ENCODE results near the gene YWHAQ.
"Not testable (repeated sequence)": the region's sequence is repeated elsewhere in the genome, so short reads cannot be mapped to it uniquely, and the experiment has no call there.

The YWHAQ gene

GRCh38 chr2:9586465-9586864 lies 44.3 kb downstream of the YWHAQ start:
- no peak for DNase-seq

GRCh38 chr2:9585486-9585885 lies 45.3 kb downstream of the YWHAQ start:
- DNase-seq: no peak

- DNase-seq: not testable (repeated sequence)
These were observed 45.9 kb downstream of the YWHAQ start for GRCh38 chr2:9584902-9585301.

- no peak for DNase-seq
These were observed 48.2 kb downstream of the YWHAQ start for GRCh38 chr2:9582624-9583023.

GRCh38 chr2:9578467-9579235 lies 52.1 kb downstream of the YWHAQ start:
- DNase-seq: no peak

GRCh38 chr2:9574331-9574730 lies 56.5 kb downstream of the YWHAQ start:
- DNase-seq: no peak

- DNase-seq: no peak
These were observed 57.0 kb downstream of the YWHAQ start for GRCh38 chr2:9573840-9574239.

GRCh38 chr2:9573013-9573720 lies 57.6 kb downstream of the YWHAQ start:
- DNase-seq: peak; percentile 21

- DNase-seq: no peak
These were observed 60.4 kb downstream of the YWHAQ start for GRCh38 chr2:9570182-9571060.

- peak; percentile 82 for DNase-seq
These were observed 65.2 kb downstream of the YWHAQ start for GRCh38 chr2:9565436-9566153.

GRCh38 chr2:9560628-9561027 lies 70.2 kb downstream of the YWHAQ start:
- DNase-seq: no peak

GRCh38 chr2:9558948-9559381 lies 71.8 kb downstream of the YWHAQ start:
- DNase-seq: no peak

- DNase-seq: no peak
These were observed 74.6 kb downstream of the YWHAQ start for GRCh38 chr2:9556121-9556743.

GRCh38 chr2:9555297-9556120 lies 75.3 kb downstream of the YWHAQ start, which contains the start of gene ADAM17:
TSS of gene ADAM17 (minus strand) at chr2:9555830. CDS start at chr2:9555605, 225 bp downstream.
- peak; percentile 97 for DNase-seq

- peak; percentile 37 for DNase-seq
These were observed 75.9 kb downstream of the YWHAQ start for GRCh38 chr2:9554921-9555296.

- DNase-seq: no peak
These were observed 78.3 kb downstream of the YWHAQ start for GRCh38 chr2:9552219-9553178.

GRCh38 chr2:9550859-9551391 lies 79.9 kb downstream of the YWHAQ start:
- not testable (repeated sequence) for DNase-seq

- no peak for DNase-seq
These were observed 81.4 kb downstream of the YWHAQ start for GRCh38 chr2:9549420-9549819.

GRCh38 chr2:9548506-9548905 lies 82.3 kb downstream of the YWHAQ start:
- no peak for DNase-seq
